Measurements from ENCODE around the gene SPATS2. TPM values are rescaled to one million over a fixed set of nuclear protein-coding genes. Genes with fewer than 3 reads are reported as not detected.

Gene SPATS2
- total RNA-seq, 2 donors from 2014 or later: 11.5 to 31.4 TPM

- H3K27ac ChIP-seq: no peak overlapping the region
- no peak for TF ChIP-seq CTCF (IDR thresholded peaks at IDR 0.05)
- H3K27me3 ChIP-seq (replicated peaks; ENCODE audit: insufficient read depth): peaks cover 9% of the 10 kb centered on the region
- peak overlapping the region; percentile 73 for H3K4me3 ChIP-seq
- peaks cover 9 to 16% of the 10 kb centered on the region in 2 donors for H3K4me1 ChIP-seq (ENCODE audit: control insufficient read depth in 1 of 2, low read depth in 2 of 2)
- DNase-seq (ENCODE audit: low spot score) (no peak), ATAC-seq (ENCODE audit: insufficient number of reproducible peaks, low FRiP score, low read depth) (no peak)
- H3K9me3 ChIP-seq: no peaks in the 10 kb centered on the region
- no peaks in the 10 kb centered on the region for H3K36me3 ChIP-seq
These were observed 170.0 kb downstream of the SPATS2 start for GRCh38 chr12:49537231-49537751.

GRCh38 chr12:49537752-49538509 is 170.7 kb downstream of the SPATS2 start:
- peak overlapping the region; percentile 73 for H3K4me3 ChIP-seq
- H3K36me3 ChIP-seq: no peaks in the 10 kb centered on the region
- no peak for TF ChIP-seq CTCF (IDR thresholded peaks at IDR 0.05)
- H3K9me3 ChIP-seq: no peaks in the 10 kb centered on the region
- H3K27me3 ChIP-seq (replicated peaks; ENCODE audit: insufficient read depth): peaks cover 9% of the 10 kb centered on the region
- ATAC-seq (ENCODE audit: insufficient number of reproducible peaks, low FRiP score, low read depth) (no peak), DNase-seq (ENCODE audit: low spot score) (no peak)
- H3K27ac ChIP-seq: no peak overlapping the region
- peaks cover 9 to 16% of the 10 kb centered on the region in 2 donors for H3K4me1 ChIP-seq (ENCODE audit: control insufficient read depth in 1 of 2, low read depth in 2 of 2)

DNA sequence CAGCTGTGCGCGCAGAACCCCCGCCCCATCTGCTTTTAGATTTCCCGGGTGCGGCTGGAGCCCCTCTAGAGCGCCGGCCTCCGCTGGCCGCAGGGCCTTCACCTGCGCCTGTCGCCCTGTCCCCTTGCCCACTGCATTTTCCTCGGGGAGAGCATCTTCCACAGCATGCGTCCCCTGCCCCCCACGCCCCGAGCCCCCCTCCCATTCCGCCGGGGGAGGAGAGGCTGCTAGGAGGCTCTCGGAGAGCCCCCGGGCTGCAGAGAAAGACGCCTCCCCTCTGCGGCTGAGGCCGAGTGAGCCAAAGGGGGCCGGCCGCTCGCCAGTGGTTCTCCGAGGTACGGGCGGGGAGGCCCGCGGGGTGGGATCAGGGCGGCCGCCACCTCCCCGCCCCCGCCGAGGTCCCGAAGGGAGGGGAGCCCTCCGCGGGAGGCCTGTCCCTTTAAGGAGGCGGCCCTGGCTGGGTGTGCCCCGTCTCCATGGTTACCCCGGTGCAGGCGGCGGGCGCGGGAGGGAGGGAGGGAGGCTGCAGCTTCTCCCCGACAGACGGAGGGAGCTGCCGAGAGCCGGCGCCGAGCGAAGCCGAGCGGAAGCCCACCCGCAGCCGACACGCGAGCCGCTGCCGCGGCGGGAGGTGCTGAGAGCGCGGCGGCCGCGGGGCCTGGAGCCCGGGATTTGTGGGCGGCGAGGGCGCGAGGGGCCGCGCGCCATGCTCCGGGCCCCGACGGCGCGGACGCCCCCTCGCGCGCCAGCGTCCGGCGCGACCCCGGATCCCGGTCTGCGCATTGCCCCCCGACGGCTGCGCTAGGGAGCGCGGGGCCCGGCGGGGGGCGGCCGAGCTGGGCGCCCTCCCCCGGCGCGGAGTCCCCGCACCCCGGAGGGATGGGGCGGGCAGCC is 171.5 kb downstream of the SPATS2 start, which contains the start of gene KCNH3:
TSS of gene KCNH3 (plus strand) at position 521 of the 894 bp plus-strand sequence. CDS start 387 bp downstream, outside the sequence.
- ATAC-seq (ENCODE audit: insufficient number of reproducible peaks, low FRiP score, low read depth) (no peak), DNase-seq (ENCODE audit: low spot score) (peak; percentile 27)
- Histone ChIP-seq H3K4me3 (peak within 1 kb of the TSS; percentile 73), H3K4me1 (ENCODE audit: control insufficient read depth in 1 of 2, low read depth in 2 of 2) (peaks cover 9 to 16% of the 10 kb centered on the region in 2 donors), H3K27me3 (replicated peaks; ENCODE audit: insufficient read depth) (peaks cover 9% of the 10 kb centered on the region), H3K36me3 (no peaks in the 10 kb centered on the region), H3K27ac (no peak within 1 kb of the TSS), H3K9me3 (no peaks in the 10 kb centered on the region)
- TF ChIP-seq CTCF (IDR thresholded peaks at IDR 0.05): no peak

- no peak for TF ChIP-seq CTCF (IDR thresholded peaks at IDR 0.05)
- Histone ChIP-seq H3K27me3 (replicated peaks; ENCODE audit: insufficient read depth) (peaks cover 9% of the 10 kb centered on the region), H3K27ac (no peak overlapping the region), H3K4me3 (no peak overlapping the region), H3K9me3 (no peaks in the 10 kb centered on the region), H3K4me1 (ENCODE audit: control insufficient read depth in 1 of 2, low read depth in 2 of 2) (peaks cover 9 to 16% of the 10 kb centered on the region in 2 donors), H3K36me3 (no peaks in the 10 kb centered on the region)
- DNase-seq (ENCODE audit: low spot score) (no peak), ATAC-seq (ENCODE audit: insufficient number of reproducible peaks, low FRiP score, low read depth) (no peak)
These were observed 172.4 kb downstream of the SPATS2 start for GRCh38 chr12:49539406-49540228.
